ENCODE results near the gene USP49.

Gene USP49

GRCh38 chr6:41824571-41825569, 70.3 kb downstream of the USP49 start:
- Histone ChIP-seq H3K36me3 (no peaks in the 10 kb centered on the region), H3K27me3 (no peaks in the 10 kb centered on the region), H3K9me3 (no peaks in the 10 kb centered on the region), H3K4me3 (ENCODE audit: low read depth, low read length) (no peak overlapping the region), H3K4me1 (no peaks in the 10 kb centered on the region)
- TF ChIP-seq CTCF (IDR thresholded peaks at IDR 0.05; ENCODE audit: low read depth, low read length) = no peak
- DNase-seq = no peak

GRCh38 chr6:41823178-41823577, 72.0 kb downstream of the USP49 start:
- Histone ChIP-seq H3K27me3 (no peaks in the 10 kb centered on the region), H3K36me3 (no peaks in the 10 kb centered on the region), H3K4me3 (ENCODE audit: low read depth, low read length) (no peak overlapping the region), H3K9me3 (no peaks in the 10 kb centered on the region), H3K4me1 (no peaks in the 10 kb centered on the region)
- DNase-seq = no peak
- no peak for TF ChIP-seq CTCF (IDR thresholded peaks at IDR 0.05; ENCODE audit: low read depth, low read length)

- TF ChIP-seq CTCF (IDR thresholded peaks at IDR 0.05; ENCODE audit: low read depth, low read length) = no peak
- no peak for DNase-seq
Observed at GRCh38 chr6:41822021-41822420, 73.2 kb downstream of the USP49 start.

GRCh38 chr6:41821266-41821665, 73.9 kb downstream of the USP49 start:
- no peaks in the 10 kb centered on the region for H3K4me1 ChIP-seq
- no peaks in the 10 kb centered on the region for H3K9me3 ChIP-seq
- no peak for TF ChIP-seq CTCF (IDR thresholded peaks at IDR 0.05; ENCODE audit: low read depth, low read length)
- no peaks in the 10 kb centered on the region for H3K36me3 ChIP-seq
- no peak overlapping the region for H3K4me3 ChIP-seq (ENCODE audit: low read depth, low read length)
- DNase-seq = no peak
- no peaks in the 10 kb centered on the region for H3K27me3 ChIP-seq

More at GRCh38 chr6:41822021-41822420, 73.2 kb downstream of the USP49 start:
- H3K9me3 ChIP-seq = no peaks in the 10 kb centered on the region
- H3K4me3 ChIP-seq (ENCODE audit: low read depth, low read length) = no peak overlapping the region
- H3K36me3 ChIP-seq = no peaks in the 10 kb centered on the region
- H3K4me1 ChIP-seq = no peaks in the 10 kb centered on the region
- no peaks in the 10 kb centered on the region for H3K27me3 ChIP-seq

- Histone ChIP-seq H3K4me3 (ENCODE audit: low read depth, low read length) (no peak overlapping the region), H3K36me3 (no peaks in the 10 kb centered on the region), H3K27me3 (no peaks in the 10 kb centered on the region), H3K9me3 (no peaks in the 10 kb centered on the region), H3K4me1 (no peaks in the 10 kb centered on the region)
- DNase-seq = no peak
- TF ChIP-seq CTCF (IDR thresholded peaks at IDR 0.05; ENCODE audit: low read depth, low read length) = no peak
Observed at GRCh38 chr6:41818271-41819054, 76.7 kb downstream of the USP49 start.

Data from BE2C (cell line).